ENCODE results near the gene PDILT.

GRCh38 chr16:20318437-20318836, 86.1 kb downstream of the PDILT start:
- TF ChIP-seq CTCF (conservative IDR thresholded peaks at IDR 0.05; ENCODE audit: low read depth, low read length) = no peak
- no peak for TF ChIP-seq EZH2 (IDR thresholded peaks at IDR 0.05; ENCODE audit: borderline replicate concordance, low read depth, low read length, poor library complexity, severe bottlenecking)
